HFFc6 (cell line): Measurements from ENCODE around the gene ANKRD40. TPM values are rescaled to one million over a fixed set of nuclear protein-coding genes. Genes with fewer than 3 reads are reported as not detected.
A peak's percentile ranks its signal among the peaks of the same experiment; 100 is the strongest.
"Not testable (repeated sequence)": the region's sequence is repeated elsewhere in the genome, so short reads cannot be mapped to it uniquely, and the experiment has no call there.

Source experiments
- DNase-seq: peaks from one replicate; pipeline ENCODE4 v3.0.0-alpha.2; 2018
- H3K27ac Mint-ChIP-seq: 2 replicates; pipeline ENCODE4 v1.8.0; 2020; ENCODE audit warnings: mild to moderate bottlenecking, mixed read lengths
- H3K27me3 Mint-ChIP-seq: 2 replicates; pipeline ENCODE4 v1.8.0; 2021; ENCODE audit warnings: mild to moderate bottlenecking, moderate library complexity, mixed read lengths; ENCODE audit not compliant: insufficient read depth
- H3K36me3 Mint-ChIP-seq: 2 replicates; pipeline ENCODE4 v1.8.0; 2021; ENCODE audit warnings: low read depth, mixed read lengths
- H3K4me1 Mint-ChIP-seq: 2 replicates; pipeline ENCODE4 v1.8.0; 2020; ENCODE audit warnings: low read depth, mixed read lengths
- H3K4me3 Mint-ChIP-seq: 2 replicates; pipeline ENCODE4 v1.8.0; 2020; ENCODE audit warnings: mild to moderate bottlenecking, moderate library complexity, mixed read lengths
- H3K9me3 Mint-ChIP-seq: 2 replicates; pipeline ENCODE4 v1.8.0; 2020; ENCODE audit warnings: mild to moderate bottlenecking, mixed read lengths
- total RNA-seq, 6 experiments: library from RNA; stranded (reverse); fragmentation: NEBNext Ultra II Directional; extraction: Animal tissue kit (Norgen Biotek cat#: 25700); gene quantifications; 2 replicates in 1 of 6; 3 replicates in 5 of 6; pipeline ENCODE4 v1.2.3, GENCODE V29; 2021
- TF ChIP-seq, protein P1 (sequence below): fragments of 200-600 bp; sonication (generic); IDR thresholded peaks from 2 replicates; pipeline ENCODE4 v1.5.0; 2021; ENCODE audit warnings: antibody characterized with exemption, mild to moderate bottlenecking

The ANKRD40 gene
- total RNA-seq, 6 experiments from 2014 or later, result 43.1 to 48.4 (median 46.6) TPM

DNA sequence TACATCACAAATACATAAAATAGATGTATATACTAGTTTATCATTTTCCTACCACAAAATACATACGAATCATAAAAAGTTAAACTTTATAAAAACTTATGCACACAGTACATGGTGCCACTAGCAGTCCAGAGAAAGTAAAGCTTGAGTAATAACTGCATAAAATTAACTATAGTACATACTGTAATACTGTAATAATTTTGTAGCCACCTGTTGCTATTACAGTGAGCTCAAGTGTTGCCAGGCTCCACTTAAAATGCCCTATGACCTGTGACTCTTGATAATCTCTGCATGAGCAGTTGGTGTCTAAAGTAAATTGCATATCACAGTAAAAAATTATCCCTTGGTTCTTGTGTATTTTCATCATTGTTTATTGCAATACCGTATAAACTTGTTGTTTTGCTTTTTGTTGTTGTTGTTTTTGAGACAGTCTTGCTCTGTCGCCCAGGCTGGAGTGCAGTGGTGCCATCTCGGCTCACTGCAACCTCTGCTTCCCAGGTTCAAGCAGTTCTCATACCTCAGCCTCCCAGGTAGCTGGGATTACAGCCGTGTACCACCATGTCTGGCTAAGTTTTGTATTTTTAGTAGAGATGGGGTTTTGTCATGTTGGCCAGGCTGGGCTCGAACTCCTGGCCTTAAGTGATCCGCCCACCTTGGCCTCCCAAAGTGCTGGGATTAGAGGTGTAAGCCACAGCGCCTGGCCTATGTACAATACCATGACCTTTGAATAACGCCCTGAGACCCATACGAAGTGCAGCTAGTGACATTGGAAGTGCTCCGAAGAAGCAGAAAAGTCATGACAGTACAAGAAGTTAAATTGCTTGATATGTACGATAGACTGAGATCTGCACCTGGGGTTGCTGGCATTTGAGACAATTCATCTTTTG, 18.3 kb upstream of the ANKRD40 start:
- DNase-seq, result no peak
- H3K27me3 Mint-ChIP-seq, result peaks cover 5% of the 10 kb centered on the region; the same call in 1 of the 2 replicates
- TF ChIP-seq, protein P1, sequence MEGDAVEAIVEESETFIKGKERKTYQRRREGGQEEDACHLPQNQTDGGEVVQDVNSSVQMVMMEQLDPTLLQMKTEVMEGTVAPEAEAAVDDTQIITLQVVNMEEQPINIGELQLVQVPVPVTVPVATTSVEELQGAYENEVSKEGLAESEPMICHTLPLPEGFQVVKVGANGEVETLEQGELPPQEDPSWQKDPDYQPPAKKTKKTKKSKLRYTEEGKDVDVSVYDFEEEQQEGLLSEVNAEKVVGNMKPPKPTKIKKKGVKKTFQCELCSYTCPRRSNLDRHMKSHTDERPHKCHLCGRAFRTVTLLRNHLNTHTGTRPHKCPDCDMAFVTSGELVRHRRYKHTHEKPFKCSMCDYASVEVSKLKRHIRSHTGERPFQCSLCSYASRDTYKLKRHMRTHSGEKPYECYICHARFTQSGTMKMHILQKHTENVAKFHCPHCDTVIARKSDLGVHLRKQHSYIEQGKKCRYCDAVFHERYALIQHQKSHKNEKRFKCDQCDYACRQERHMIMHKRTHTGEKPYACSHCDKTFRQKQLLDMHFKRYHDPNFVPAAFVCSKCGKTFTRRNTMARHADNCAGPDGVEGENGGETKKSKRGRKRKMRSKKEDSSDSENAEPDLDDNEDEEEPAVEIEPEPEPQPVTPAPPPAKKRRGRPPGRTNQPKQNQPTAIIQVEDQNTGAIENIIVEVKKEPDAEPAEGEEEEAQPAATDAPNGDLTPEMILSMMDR, result no peak
- no peak overlapping the region for H3K4me3 Mint-ChIP-seq
- H3K36me3 Mint-ChIP-seq, result peaks cover 9% of the 10 kb centered on the region
- H3K27ac Mint-ChIP-seq, result no peak overlapping the region
- no peaks in the 10 kb centered on the region for H3K9me3 Mint-ChIP-seq
- H3K4me1 Mint-ChIP-seq, result peaks cover 35% of the 10 kb centered on the region

DNA sequence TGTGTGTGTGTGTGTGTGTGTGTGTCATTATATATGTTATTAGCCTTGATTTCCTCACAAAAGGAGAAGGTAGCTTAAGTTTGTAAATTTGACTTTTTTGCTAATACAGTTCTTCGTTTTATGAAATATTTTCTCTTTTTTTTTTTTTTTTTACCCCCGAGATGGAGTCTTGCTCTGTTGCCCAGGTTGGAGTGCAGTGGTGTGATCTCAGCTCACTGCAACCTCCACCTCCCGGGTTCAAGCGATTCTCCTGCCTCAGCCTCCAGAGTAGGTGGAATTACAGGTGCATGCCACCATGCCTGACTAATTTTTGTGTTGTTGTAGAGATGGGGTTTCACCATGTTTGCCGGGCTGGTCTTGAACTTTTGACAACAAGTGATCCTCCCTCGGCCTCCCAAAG, 16.9 kb upstream of the ANKRD40 start:
- not testable (repeated sequence) for DNase-seq, H3K27ac Mint-ChIP-seq, H3K4me3 Mint-ChIP-seq, H3K9me3 Mint-ChIP-seq, H3K27me3 Mint-ChIP-seq
- H3K4me1 Mint-ChIP-seq, result peaks cover 37% of the 10 kb centered on the region
- peaks cover 21% of the 10 kb centered on the region for H3K36me3 Mint-ChIP-seq

DNA sequence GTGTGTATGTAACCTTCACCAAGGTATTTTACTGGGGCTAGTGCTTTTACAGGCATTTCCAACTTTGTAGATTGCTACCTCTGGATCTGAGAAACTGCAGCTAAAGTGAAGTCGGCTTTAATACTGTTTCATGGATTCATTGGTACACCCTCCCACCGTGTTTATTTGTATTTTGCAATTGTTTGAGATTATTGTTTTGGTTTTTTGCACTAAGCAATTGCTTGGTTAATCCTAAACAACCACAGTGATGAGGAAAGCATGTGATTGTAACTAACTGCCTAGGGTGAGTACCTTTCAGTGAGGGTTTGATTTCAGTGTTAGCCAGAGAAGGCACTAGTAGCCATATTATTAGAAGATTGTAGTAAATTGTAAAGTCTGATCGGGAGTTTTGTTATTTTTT, 15.0 kb upstream of the ANKRD40 start:
- H3K4me3 Mint-ChIP-seq, result peak overlapping the region; percentile 54
- peaks cover 21% of the 10 kb centered on the region for H3K36me3 Mint-ChIP-seq
- TF ChIP-seq, protein P1, result no peak
- H3K27ac Mint-ChIP-seq, result 0 out of 2 replicates have a peak overlapping the region, but pooled peaks have one; percentile 8
- DNase-seq, result no peak
- H3K4me1 Mint-ChIP-seq, result peaks cover 36% of the 10 kb centered on the region
- H3K27me3 Mint-ChIP-seq, result peaks cover 5% of the 10 kb centered on the region; the same call in 1 of the 2 replicates
- H3K9me3 Mint-ChIP-seq, result no peaks in the 10 kb centered on the region

DNA sequence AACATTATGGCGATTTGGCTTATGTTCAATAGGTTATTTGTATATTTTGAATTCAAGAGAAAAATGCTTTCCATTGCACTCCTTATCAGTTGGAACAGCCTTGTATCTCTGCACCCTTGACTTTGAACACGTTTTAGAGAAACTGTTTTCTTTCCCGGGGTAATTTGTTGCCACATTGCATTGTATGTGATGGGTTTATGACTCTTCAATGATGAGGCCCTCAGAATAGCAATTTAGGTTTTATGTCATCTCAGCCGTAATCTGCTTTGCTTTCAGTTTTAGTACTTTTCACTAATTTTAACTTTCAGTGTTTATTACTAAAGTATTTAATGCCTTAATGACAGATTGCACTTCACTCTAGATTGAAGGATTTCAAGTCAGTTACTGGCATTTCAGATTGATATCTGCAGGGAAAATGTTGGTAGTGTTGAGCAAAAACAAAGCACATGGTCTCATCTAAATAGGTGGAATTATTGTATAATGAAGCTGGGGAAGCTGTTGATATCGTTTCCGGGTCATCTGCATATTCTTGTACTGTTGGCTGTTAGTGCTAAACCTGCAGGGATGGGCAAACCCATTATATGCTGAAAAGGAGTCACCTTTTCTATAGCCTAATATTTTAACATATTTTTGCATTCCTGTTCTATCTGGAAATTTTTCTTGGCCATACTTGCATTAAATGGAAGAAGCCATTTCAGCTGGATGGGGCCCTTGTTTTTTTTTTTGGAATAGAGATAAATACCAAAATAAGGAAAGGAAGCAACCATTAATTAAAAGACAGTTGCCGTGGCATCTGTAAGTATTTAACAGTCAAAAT, 13.7 kb upstream of the ANKRD40 start:
- Mint-ChIP-seq H3K4me1 (peaks cover 28% of the 10 kb centered on the region), H3K36me3 (peaks cover 16% of the 10 kb centered on the region), H3K27ac (peak overlapping the region; percentile 99), H3K4me3 (peak overlapping the region; percentile 97), H3K9me3 (no peaks in the 10 kb centered on the region), H3K27me3 (peaks cover 5% of the 10 kb centered on the region; the same call in 1 of the 2 replicates)
- TF ChIP-seq, protein P1, result no peak
- DNase-seq, result no peak

DNA sequence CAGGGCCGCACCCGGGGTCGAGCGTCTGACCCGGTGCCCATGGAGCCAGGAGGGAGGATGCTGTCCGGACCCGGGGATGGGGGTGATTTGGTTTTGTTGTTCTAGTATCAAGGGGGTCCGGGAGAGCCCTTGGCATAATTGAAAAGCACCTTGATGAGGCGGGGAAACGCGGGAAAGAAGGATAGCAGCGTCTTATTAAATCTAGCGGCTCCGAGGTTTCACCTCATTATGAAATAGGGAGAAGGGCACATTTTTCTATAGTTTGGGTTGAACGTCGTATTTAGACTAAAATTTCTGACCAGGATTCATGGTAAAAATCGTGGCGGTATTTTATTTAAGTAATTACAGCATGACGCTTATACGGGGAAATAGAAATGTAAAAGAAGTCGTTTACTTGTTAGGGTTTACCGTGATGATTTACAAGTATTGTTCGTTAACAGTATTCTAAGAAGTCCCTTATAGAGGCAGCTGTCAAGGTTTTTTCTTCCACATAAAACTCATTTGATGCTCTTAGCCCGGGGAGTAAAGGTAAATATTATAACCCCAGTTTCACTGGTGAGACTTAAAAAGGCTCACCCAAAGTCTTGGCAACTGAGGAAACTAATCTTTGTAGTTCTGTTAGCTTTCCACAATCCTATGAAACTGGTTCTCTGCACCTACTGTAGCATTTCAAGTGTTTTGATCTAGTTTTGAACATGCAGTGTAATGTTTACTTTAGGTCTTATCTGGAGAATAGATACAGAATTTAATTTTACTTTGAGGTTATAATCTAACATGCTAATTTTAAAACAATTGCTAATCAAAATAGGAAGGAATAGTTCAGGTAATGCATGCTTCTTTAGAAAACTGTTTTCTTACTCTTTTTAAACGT, 12.4 kb upstream of the ANKRD40 start:
- Mint-ChIP-seq H3K9me3 (no peaks in the 10 kb centered on the region), H3K4me1 (peaks cover 28% of the 10 kb centered on the region), H3K4me3 (peak overlapping the region; percentile 97), H3K27ac (peak overlapping the region; percentile 99), H3K27me3 (peaks cover 5% of the 10 kb centered on the region; the same call in 1 of the 2 replicates), H3K36me3 (peaks cover 16% of the 10 kb centered on the region)
- TF ChIP-seq, protein P1, result no peak
- DNase-seq, result no peak
